ENCODE measurements around the gene PM20D1. TPM values are rescaled to one million over a fixed set of nuclear protein-coding genes. Genes with fewer than 3 reads are reported as not detected.

PM20D1 gene
- polyA plus RNA-seq, 1 of the 3 experiments (the other 2 are of a cell fraction) = not detected

- TF ChIP-seq CTCF (IDR thresholded peaks at IDR 0.05) (no peak), REST (IDR thresholded peaks at IDR 0.05; ENCODE audit: low read depth, low read length) (no peak), CHD2 (IDR thresholded peaks at IDR 0.05; ENCODE audit: low read length, partially characterized antibody) (no peak)
Measured at GRCh38 chr1:205792481-205792881, 57.5 kb downstream of the PM20D1 start (continued).

- Histone ChIP-seq H3K4me1 (ENCODE audit: control insufficient read depth in 1 of 2, insufficient read depth in 2 of 2, low read depth in 1 of 2, low read length in 1 of 2) (peaks cover 0 to 3% of the 10 kb centered on the region in 2 experiments; a peak in 1 of 4 replicates), H3K9ac (no peak overlapping the region), H3K36me3 (replicated peaks in 1 of 2; ENCODE audit: control insufficient read depth in 1 of 2, insufficient read depth in 2 of 2, low read length in 1 of 2) (peaks cover 4 to 38% of the 10 kb centered on the region in 2 experiments), H3K4me3 (ENCODE audit: low read depth in 2 of 2, low read length in 1 of 2) (no peak overlapping the region), H2AFZ (ENCODE audit: low read depth) (no peak overlapping the region), H3F3A (replicated peaks; ENCODE audit: insufficient read depth) (peaks cover 4% of the 10 kb centered on the region), H3K4me2 (no peak overlapping the region), H3K9me2 (no peaks in the 10 kb centered on the region), H3K27me3 (ENCODE audit: insufficient read depth) (no peaks in the 10 kb centered on the region), H3K27ac (ENCODE audit: low read depth in 2 of 2, low read length in 1 of 2) (no peak overlapping the region; a peak in 1 of 4 replicates), H3K79me2 (ENCODE audit: insufficient read depth) (no peaks in the 10 kb centered on the region), H4K20me1 (ENCODE audit: insufficient read depth) (no peaks in the 10 kb centered on the region), H3K9me3 (no peaks in the 10 kb centered on the region)
- ChIA-PET CTCF (interaction anchor here (0.6 to 11.9 kb wide), 69 partner anchors 9 to 345 kb away, joined by 3 to 366 read pairs (median 5); partner anchors contain the start of genes AVPR1B, RAB29, SLC26A9 and SLC41A1), POLR2A (interaction anchor here (1.5 kb wide), 1 partner anchor 185 kb away, joined by 8 read pairs; no protein-coding TSS in a partner anchor)
- 77% methylated on average over 3 of the region's 5 CpGs for WGBS (ENCODE audit: low lambda C conversion rate)
- peak; percentile 82 for DNase-seq
- TF ChIP-seq SIN3A (IDR thresholded peaks at IDR 0.05; ENCODE audit: borderline replicate concordance, low read depth, low read length) (no peak), FOXM1 (IDR thresholded peaks at IDR 0.05; ENCODE audit: low read depth) (no peak), REST (IDR thresholded peaks at IDR 0.05; ENCODE audit: low read depth, low read length) (no peak), ELF1 (IDR thresholded peaks at IDR 0.05) (no peak), NFIC (IDR thresholded peaks at IDR 0.05; ENCODE audit: borderline replicate concordance) (no peak), GATA2 (CRISPR knock-in tag; IDR thresholded peaks at IDR 0.05) (no peak), MXI1 (IDR thresholded peaks at IDR 0.05; ENCODE audit: low read depth, low read length) (no peak), YY1 (IDR thresholded peaks at IDR 0.05; ENCODE audit: low read depth) (no peak), POLR2AphosphoS5 (IDR thresholded peaks at IDR 0.05; ENCODE audit: low read depth, low read length) (no peak), USF2 (IDR thresholded peaks at IDR 0.05; ENCODE audit: borderline replicate concordance, low read depth, low read length) (no peak), FOXJ3 (CRISPR knock-in tag; IDR thresholded peaks at IDR 0.05) (no peak), RXRA (IDR thresholded peaks at IDR 0.05; ENCODE audit: borderline replicate concordance, low read depth) (no peak), RCOR1 (IDR thresholded peaks at IDR 0.05; ENCODE audit: low read length) (no peak), FOSL2 (IDR thresholded peaks at IDR 0.05; ENCODE audit: borderline replicate concordance, low read depth) (no peak), GABPA (IDR thresholded peaks at IDR 0.05; ENCODE audit: low read depth) (no peak), SMC3 (IDR thresholded peaks at IDR 0.05; ENCODE audit: low read depth, low read length) (peak; percentile 92)
Measured at GRCh38 chr1:205791568-205792180, 58.3 kb downstream of the PM20D1 start.
